Hepatocyte (in vitro differentiated cells): ENCODE measurements around the gene IMMP2L.

Experiments
- EZH2 ChIP-seq: fragments of 200-600 bp; sonication (generic); IDR thresholded peaks from 2 replicates; pipeline ENCODE4 v1.6.1; 2016; ENCODE audit warnings: antibody characterized with exemption, mild to moderate bottlenecking, borderline replicate concordance
- EZH2phosphoT487 ChIP-seq: fragments of 200-600 bp; sonication (generic); IDR thresholded peaks from one replicate; pipeline ENCODE4 v1.6.1; 2018; ENCODE audit warnings: antibody characterized with exemption, mild to moderate bottlenecking, low read depth, moderate library complexity; ENCODE audit not compliant: unreplicated experiment, severe bottlenecking
- TF ChIP-seq, protein P1 (sequence below): fragments of 200-600 bp; sonication (generic); IDR thresholded peaks from 2 replicates; pipeline ENCODE4 v1.5.1; 2016; ENCODE audit warnings: antibody characterized with exemption, mild to moderate bottlenecking; ENCODE audit not compliant: poor library complexity

DNA sequence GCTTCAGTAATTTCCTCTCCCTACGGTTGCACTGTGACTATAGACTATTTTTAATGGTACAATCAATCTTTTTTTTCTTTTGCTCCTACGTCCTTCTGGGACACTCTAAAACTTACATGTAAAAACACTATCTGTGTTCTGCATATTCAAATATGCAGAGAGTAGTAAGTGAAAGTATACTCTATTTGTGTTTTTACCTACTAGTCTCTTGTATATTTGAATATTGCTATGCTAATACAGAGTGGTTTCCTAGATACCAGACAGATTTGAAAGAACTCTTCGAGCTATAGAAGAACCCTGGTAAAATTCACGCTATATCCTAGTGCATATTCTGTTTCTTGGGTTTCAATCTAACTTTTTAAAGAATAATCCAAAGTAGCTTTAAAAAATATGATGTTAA is 672.2 kb downstream of the IMMP2L start:
- TF ChIP-seq EZH2phosphoT487 (no peak), EZH2 (no peak)
- TF ChIP-seq, protein P1, sequence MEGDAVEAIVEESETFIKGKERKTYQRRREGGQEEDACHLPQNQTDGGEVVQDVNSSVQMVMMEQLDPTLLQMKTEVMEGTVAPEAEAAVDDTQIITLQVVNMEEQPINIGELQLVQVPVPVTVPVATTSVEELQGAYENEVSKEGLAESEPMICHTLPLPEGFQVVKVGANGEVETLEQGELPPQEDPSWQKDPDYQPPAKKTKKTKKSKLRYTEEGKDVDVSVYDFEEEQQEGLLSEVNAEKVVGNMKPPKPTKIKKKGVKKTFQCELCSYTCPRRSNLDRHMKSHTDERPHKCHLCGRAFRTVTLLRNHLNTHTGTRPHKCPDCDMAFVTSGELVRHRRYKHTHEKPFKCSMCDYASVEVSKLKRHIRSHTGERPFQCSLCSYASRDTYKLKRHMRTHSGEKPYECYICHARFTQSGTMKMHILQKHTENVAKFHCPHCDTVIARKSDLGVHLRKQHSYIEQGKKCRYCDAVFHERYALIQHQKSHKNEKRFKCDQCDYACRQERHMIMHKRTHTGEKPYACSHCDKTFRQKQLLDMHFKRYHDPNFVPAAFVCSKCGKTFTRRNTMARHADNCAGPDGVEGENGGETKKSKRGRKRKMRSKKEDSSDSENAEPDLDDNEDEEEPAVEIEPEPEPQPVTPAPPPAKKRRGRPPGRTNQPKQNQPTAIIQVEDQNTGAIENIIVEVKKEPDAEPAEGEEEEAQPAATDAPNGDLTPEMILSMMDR: no peak
